Mucosa of descending colon (tissue), 3 donors: ENCODE data around the gene EFNB2. TPM values are rescaled to one million over a fixed set of nuclear protein-coding genes. Genes with fewer than 3 reads are reported as not detected.
A peak's percentile ranks its signal among the peaks of the same experiment; 100 is the strongest.

Source experiments
- ATAC-seq: fragments of 200-7000 bp; cut with Tn5 transposase; one replicate; pipeline ENCODE4 v1.9.1; 2020; ENCODE audit warnings: mild to moderate bottlenecking, moderate library complexity
- DNase-seq, 3 donors: peaks; one replicate each; pipeline ENCODE4 v3.0.0-alpha.2; 2020
- H3K36me3 ChIP-seq: fragments of 200-600 bp; one replicate; pipeline ENCODE4 v1.8.0; 2021; ENCODE audit warnings: low read depth, mild to moderate bottlenecking
- H3K4me1 ChIP-seq: fragments of 200-600 bp; one replicate; pipeline ENCODE4 v1.8.0; 2021; ENCODE audit warnings: low read depth, mild to moderate bottlenecking
- H3K4me3 ChIP-seq: fragments of 200-600 bp; one replicate; pipeline ENCODE4 v1.8.0; 2021; ENCODE audit warnings: mild to moderate bottlenecking
- H3K9me3 ChIP-seq: fragments of 200-600 bp; one replicate; pipeline ENCODE4 v1.8.0; 2021; ENCODE audit warnings: mild to moderate bottlenecking
- intact Hi-C, 2 donors: fragments of 100-400 bp; cut with DNase I in 1 of 2; cut with micrococcal nuclease in 1 of 2; formaldehyde crosslinking; loops; one replicate each; pipeline versions ENCODE4 v1.11.0 to v1.11.1; 2022; cut with DNase I, micrococcal nuclease
- total RNA-seq, 3 donors: library from RNA; stranded (reverse); fragmentation: NEBNext Ultra II Directional in 2 of 3; extraction: Animal tissue kit (Norgen Biotek cat#: 25700) in 2 of 3; gene quantifications; one replicate each; pipeline versions ENCODE4 v1.2.1 to v1.2.4, GENCODE V29; 2021 to 2023
- TF ChIP-seq, protein P1 (sequence below): fragments of 200-600 bp; IDR thresholded peaks from one replicate; pipeline ENCODE4 v1.8.0; 2022; ENCODE audit warnings: antibody characterized with exemption, mild to moderate bottlenecking
- donor health status: DM: no; HTN: no; CAD: no; lungs with moderate emphysema.
- donor health status: DM: no; HTN: no; CAD: no.
- donor health status: DM: no; HTN: yes; CAD: no.

The EFNB2 gene
- total RNA-seq, 3 donors from 2014 or later, result 48.8 to 92.6 (median 82.3) TPM

DNA sequence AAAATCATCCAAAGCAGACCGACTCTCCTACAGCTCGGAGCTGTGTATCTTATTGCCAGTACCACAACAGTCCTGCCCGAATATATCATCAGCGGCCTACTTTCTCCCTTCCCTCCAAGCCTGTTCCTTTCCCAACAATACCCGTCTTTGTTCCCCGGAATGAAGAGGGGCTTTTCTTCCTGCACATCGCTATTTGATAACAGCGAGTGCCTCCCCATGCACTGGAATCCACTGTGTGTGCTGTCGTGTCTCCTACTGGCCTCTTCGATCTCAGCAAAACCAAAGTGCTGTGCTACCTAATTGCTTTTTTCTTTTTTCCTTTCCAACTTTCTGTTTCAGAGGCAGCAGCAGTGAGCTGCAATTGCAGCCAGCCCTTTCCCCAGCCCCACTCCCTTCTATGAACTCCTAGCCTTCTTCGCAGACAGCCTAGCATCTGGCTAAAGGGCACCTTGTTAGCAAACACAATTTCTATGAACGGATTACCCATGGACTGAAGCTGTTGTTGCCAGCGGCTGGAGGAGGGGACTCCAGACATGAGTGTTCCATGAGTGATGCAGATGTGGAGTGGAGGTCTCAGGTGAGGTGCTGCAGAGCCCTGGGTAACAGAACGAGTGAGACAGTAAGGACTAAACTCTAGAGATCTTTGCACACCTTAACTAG is 43.4 kb downstream of the EFNB2 start:
- no peaks in the 10 kb centered on the region for H3K36me3 ChIP-seq
- H3K4me3 ChIP-seq, result no peak overlapping the region
- DNase-seq (no peak), ATAC-seq (no peak)
- intact Hi-C loops, result no loop called here
- no peaks in the 10 kb centered on the region for H3K9me3 ChIP-seq
- H3K4me1 ChIP-seq, result peaks cover 16% of the 10 kb centered on the region
- TF ChIP-seq, protein P1, sequence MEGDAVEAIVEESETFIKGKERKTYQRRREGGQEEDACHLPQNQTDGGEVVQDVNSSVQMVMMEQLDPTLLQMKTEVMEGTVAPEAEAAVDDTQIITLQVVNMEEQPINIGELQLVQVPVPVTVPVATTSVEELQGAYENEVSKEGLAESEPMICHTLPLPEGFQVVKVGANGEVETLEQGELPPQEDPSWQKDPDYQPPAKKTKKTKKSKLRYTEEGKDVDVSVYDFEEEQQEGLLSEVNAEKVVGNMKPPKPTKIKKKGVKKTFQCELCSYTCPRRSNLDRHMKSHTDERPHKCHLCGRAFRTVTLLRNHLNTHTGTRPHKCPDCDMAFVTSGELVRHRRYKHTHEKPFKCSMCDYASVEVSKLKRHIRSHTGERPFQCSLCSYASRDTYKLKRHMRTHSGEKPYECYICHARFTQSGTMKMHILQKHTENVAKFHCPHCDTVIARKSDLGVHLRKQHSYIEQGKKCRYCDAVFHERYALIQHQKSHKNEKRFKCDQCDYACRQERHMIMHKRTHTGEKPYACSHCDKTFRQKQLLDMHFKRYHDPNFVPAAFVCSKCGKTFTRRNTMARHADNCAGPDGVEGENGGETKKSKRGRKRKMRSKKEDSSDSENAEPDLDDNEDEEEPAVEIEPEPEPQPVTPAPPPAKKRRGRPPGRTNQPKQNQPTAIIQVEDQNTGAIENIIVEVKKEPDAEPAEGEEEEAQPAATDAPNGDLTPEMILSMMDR, result no peak

DNA sequence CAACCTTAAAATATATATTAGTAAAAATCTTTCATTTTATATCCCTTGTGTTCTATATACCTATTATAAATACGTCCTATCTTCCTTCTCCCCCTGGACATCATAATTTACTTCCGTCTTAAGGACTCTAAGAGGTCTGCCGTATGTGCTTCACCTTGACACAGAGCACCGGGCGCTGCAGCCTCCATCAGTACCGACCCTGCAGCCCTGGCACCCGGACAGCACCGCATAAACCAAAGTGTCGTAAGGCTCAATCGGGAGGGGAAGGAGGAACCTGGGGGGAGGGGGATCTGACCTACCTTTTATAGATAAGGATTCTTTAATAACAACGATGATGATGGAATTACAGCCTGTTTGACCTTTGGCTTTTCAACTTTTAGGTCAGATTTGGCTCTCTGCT is 44.0 kb downstream of the EFNB2 start:
- Histone ChIP-seq H3K4me3 (no peak overlapping the region), H3K36me3 (no peaks in the 10 kb centered on the region), H3K4me1 (peaks cover 12% of the 10 kb centered on the region), H3K9me3 (no peaks in the 10 kb centered on the region)
- TF ChIP-seq, protein P1, result no peak
- no peak for DNase-seq
- ATAC-seq, result no peak
- intact Hi-C loops, result no loop called here

DNA sequence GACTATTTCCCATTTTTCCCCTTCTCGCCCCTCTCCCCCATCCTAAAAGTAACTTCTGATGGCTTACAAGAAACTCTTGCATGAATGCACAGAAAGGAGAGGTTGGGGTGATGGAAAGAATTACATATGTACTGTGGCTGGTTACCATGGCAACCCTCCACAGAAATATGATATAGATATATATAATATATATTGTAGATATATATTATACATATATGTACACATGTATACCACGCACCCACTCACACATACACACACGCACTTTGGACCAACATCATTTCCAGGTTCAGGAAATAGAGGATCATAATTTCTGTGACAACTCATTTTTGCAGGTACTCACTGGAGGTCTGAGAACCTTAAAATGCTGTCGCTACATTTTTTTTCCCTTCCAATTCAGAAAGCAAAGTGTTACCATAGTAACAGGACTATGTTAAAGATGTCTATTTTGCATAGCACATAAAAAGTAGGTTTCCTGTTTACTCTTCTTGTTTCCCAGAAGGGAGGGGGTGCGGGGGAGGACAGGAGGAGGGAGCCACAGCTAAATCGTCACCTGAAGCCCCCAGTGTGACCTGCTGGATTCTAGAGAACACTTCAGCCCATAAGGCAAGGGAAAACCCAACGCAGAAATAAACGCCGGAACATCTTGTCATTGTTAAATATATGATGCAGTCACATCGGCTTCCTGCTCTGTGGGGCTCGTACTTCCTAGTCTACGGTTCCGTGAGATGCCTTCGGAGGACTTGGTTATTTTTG is 44.7 kb downstream of the EFNB2 start:
- Histone ChIP-seq H3K36me3 (no peaks in the 10 kb centered on the region), H3K4me3 (no peak overlapping the region), H3K4me1 (peaks cover 9% of the 10 kb centered on the region), H3K9me3 (no peaks in the 10 kb centered on the region)
- TF ChIP-seq, protein P1, result no peak
- no peak for DNase-seq
- intact Hi-C loops, result no loop called here
- ATAC-seq, result no peak

DNA sequence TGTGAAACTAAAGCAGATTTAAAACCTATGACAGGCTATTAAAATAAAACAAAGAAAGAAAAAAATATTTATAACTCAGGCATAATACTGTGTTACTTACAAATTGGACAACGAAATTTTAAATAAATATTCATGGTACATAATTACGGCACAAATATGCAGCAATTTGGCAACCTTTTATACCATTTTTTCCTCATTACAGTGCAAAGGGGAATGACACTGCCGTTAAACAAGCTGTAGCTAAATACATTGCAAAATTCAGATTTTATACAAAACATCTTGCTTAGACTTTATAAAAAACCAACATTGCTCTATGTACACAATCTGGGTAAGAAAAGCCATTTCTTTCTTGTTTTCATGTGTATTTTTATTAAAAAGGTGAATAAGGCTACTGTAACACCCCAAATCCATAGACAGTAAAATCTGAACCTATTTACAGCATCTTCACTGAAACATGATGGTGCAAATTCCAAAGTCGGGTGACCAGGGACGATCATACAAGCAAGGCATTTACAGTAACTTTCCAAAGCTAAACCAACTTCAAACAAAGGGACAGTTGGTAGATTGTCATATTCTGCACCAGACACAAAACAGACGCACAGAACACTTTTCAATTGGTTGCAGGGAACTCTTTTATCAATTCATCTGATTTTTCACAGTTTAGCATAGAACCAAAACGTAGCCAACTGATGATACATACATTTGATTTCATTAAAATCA is 45.5 kb downstream of the EFNB2 start:
- intact Hi-C loops, result no loop called here

DNA sequence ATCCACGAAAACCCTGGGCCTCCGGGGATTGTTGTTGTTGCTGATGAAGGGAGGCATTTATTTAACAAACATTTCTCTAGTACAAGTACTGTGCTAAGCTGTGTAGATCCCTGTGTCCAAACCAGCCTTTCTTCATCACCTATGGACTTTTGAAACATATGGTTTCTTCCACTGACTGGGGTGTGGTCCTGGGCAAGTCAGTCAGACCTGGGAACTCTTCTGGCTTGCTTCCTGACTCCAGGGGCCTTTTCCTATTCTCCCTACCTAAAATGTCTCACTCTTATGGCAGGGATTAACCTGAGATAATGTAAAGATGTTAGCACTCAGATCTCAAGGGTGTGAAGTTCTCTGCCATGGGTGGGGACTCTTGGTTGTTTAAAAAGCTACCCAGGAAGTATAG is 46.8 kb downstream of the EFNB2 start:
- ATAC-seq, result peak; percentile 71
- peaks cover 9% of the 10 kb centered on the region for H3K4me1 ChIP-seq
- H3K9me3 ChIP-seq, result no peaks in the 10 kb centered on the region
- DNase-seq, result no peak
- TF ChIP-seq, protein P1, result no peak
- intact Hi-C loops, result no loop called here
- H3K36me3 ChIP-seq, result no peaks in the 10 kb centered on the region
- no peak overlapping the region for H3K4me3 ChIP-seq

More for the DNA sequence above, 45.5 kb downstream of the EFNB2 start:
- no peaks in the 10 kb centered on the region for H3K36me3 ChIP-seq
- DNase-seq, result no peak
- ATAC-seq, result no peak
- H3K4me3 ChIP-seq, result no peak overlapping the region
- no peaks in the 10 kb centered on the region for H3K9me3 ChIP-seq
- H3K4me1 ChIP-seq, result peaks cover 9% of the 10 kb centered on the region
- TF ChIP-seq, protein P1, result no peak
